HG02763 (cell line): ENCODE results near the gene MICU1.
A peak's percentile ranks its signal among the peaks of the same experiment; 100 is the strongest.
"Not testable (repeated sequence)": the region's sequence is repeated elsewhere in the genome, so short reads cannot be mapped to it uniquely, and the experiment has no call there.

Source experiments
- ATAC-seq: cut with Tn5 transposase; IDR thresholded peaks from one replicate; pipeline ENCODE4 v1.9.1; 2021; ENCODE audit warnings: mild to moderate bottlenecking, moderate library complexity; ENCODE audit not compliant: unreplicated experiment

Gene MICU1

GRCh38 chr10:72625608-72626443, at the start of gene MICU1:
TSS of gene MICU1 (minus strand) at chr10:72626079. CDS start at chr10:72566793, 59,286 bp downstream.
- peak; percentile 95 for ATAC-seq

- not testable (repeated sequence) for ATAC-seq
Measured at GRCh38 chr10:72674174-72674573, 48.3 kb upstream of the MICU1 start.

GRCh38 chr10:72673280-72673679, 47.4 kb upstream of the MICU1 start:
- ATAC-seq: no peak

GRCh38 chr10:72667207-72667864, 41.5 kb upstream of the MICU1 start:
- ATAC-seq: no peak

GRCh38 chr10:72665925-72666324, 40.0 kb upstream of the MICU1 start:
- no peak for ATAC-seq

- no peak for ATAC-seq
Measured at GRCh38 chr10:72663971-72664370, 38.1 kb upstream of the MICU1 start.

- ATAC-seq: no peak
Measured at GRCh38 chr10:72661431-72661830, 35.6 kb upstream of the MICU1 start.

- no peak for ATAC-seq
Measured at GRCh38 chr10:72660220-72660619, 34.3 kb upstream of the MICU1 start.

- no peak for ATAC-seq
Measured at GRCh38 chr10:72659694-72660093, 33.8 kb upstream of the MICU1 start.

- no peak for ATAC-seq
Measured at GRCh38 chr10:72658696-72659400, 33.0 kb upstream of the MICU1 start.

- no peak for ATAC-seq
Measured at GRCh38 chr10:72654720-72655119, 28.8 kb upstream of the MICU1 start.

GRCh38 chr10:72653383-72654096, 27.7 kb upstream of the MICU1 start:
- ATAC-seq: no peak

- no peak for ATAC-seq
Measured at GRCh38 chr10:72649291-72649690, 23.4 kb upstream of the MICU1 start.

- no peak for ATAC-seq
Measured at GRCh38 chr10:72648301-72648700, 22.4 kb upstream of the MICU1 start.

- not testable (repeated sequence) for ATAC-seq
Measured at GRCh38 chr10:72646971-72647370, 21.1 kb upstream of the MICU1 start.

GRCh38 chr10:72645263-72645858, 19.5 kb upstream of the MICU1 start:
- ATAC-seq: no peak

GRCh38 chr10:72642318-72642717, 16.4 kb upstream of the MICU1 start:
- no peak for ATAC-seq

- ATAC-seq: no peak
Measured at GRCh38 chr10:72639441-72639873, 13.6 kb upstream of the MICU1 start.

GRCh38 chr10:72638586-72639440, 12.9 kb upstream of the MICU1 start:
- no peak for ATAC-seq
